Measurements from ENCODE around the gene LENG9. TPM values are rescaled to one million over a fixed set of nuclear protein-coding genes. Genes with fewer than 3 reads are reported as not detected.
"Not testable (repeated sequence)": the region's sequence is repeated elsewhere in the genome, so short reads cannot be mapped to it uniquely, and the experiment has no call there.

The LENG9 gene
- total and polyA plus RNA-seq, 2 experiments from 2014 or later, result 7.6 TPM; not detected in 1

DNA sequence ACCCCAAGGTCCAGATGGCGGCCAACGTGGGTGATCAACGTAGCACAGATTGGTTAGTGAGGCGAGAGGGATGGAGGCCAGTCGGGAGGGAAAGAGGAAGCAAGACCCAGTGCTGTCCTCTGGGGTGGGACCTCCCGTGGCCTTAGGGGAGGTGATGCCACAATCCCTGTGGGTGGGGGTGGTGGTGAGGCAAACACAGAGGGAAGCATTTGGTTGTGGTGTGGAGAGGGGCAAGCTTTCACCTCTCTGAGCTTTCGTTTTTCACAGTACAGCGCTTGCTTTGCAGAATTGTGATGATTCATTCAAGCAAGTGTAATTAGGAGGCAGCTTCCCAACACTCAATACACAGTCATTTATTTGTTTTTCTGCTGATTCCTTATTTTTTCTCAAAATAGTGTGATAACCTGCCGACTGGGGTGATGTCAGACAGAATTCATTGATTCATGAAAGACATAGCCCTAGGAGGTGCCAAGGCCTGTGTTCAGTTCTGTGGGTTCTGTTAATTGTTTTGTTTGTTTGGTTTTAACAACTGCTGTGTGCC is 12.2 kb downstream of the LENG9 start:
- peaks cover 52% of the 10 kb centered on the region for H3K36me3 ChIP-seq
- TF ChIP-seq CTCF (IDR thresholded peaks at IDR 0.05; ENCODE audit: low read depth, low read length), result no peak
- no peaks in the 10 kb centered on the region for H3K9me3 ChIP-seq (ENCODE audit: low read depth)
- DNase-seq (ENCODE audit: low read depth in 1 of 2, low spot score in 1 of 2), result no peak
- H3K27me3 ChIP-seq, result no peaks in the 10 kb centered on the region
- no peak overlapping the region for H3K27ac ChIP-seq
- H3K4me3 ChIP-seq, result no peak overlapping the region
- peaks cover 13% of the 10 kb centered on the region for H3K4me1 ChIP-seq (ENCODE audit: low read depth)

DNA sequence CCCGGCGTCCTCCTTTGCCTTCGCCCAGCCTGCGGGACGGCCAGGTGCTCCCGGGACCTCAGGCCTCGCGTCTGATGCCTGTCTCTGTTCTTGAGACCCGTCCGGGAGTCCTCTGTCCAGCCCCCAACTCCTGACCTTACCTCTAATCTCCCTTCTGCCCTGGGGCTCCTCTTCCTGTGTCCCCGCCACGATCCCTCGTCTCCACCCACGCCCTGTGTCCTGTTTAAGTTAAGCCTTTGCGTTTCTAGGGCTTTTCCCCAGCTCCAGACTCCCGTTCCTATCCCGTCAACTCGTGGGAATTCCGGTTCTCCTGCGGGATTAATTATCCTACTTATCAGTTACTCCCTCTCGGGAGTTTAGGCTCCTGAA is 13.9 kb downstream of the LENG9 start:
- H3K27me3 ChIP-seq, result no peaks in the 10 kb centered on the region
- H3K27ac ChIP-seq, result peak overlapping the region; percentile 86
- TF ChIP-seq CTCF (IDR thresholded peaks at IDR 0.05; ENCODE audit: low read depth, low read length), result no peak
- peaks cover 36% of the 10 kb centered on the region for H3K36me3 ChIP-seq
- peaks cover 13% of the 10 kb centered on the region for H3K4me1 ChIP-seq (ENCODE audit: low read depth)
- DNase-seq (ENCODE audit: low read depth in 1 of 2, low spot score in 1 of 2), result peak in 1 of 2 donors; percentile 39
- peak overlapping the region; percentile 63 for H3K4me3 ChIP-seq
- H3K9me3 ChIP-seq (ENCODE audit: low read depth), result no peaks in the 10 kb centered on the region

GRCh38 chr19:54448774-54449700 is 14.5 kb downstream of the LENG9 start, which contains the start of gene LENG8:
Gene LENG8 (plus strand): TSS chr19:54449199. CDS start chr19:54451345, 2,146 bp downstream.
- peak within 1 kb of the TSS; percentile 86 for H3K27ac ChIP-seq

GRCh38 chr19:54448040-54448773 is 15.4 kb downstream of the LENG9 start:
- Histone ChIP-seq H3K36me3 (peaks cover 21% of the 10 kb centered on the region), H3K4me1 (ENCODE audit: low read depth) (peaks cover 13% of the 10 kb centered on the region), H3K9me3 (ENCODE audit: low read depth) (no peaks in the 10 kb centered on the region), H3K27me3 (no peaks in the 10 kb centered on the region), H3K27ac (peak overlapping the region; percentile 86), H3K4me3 (peak overlapping the region; percentile 63)
- no peak for TF ChIP-seq CTCF (IDR thresholded peaks at IDR 0.05; ENCODE audit: low read depth, low read length)
- DNase-seq (ENCODE audit: low read depth in 1 of 2, low spot score in 1 of 2), result peak; percentile 69 to 72

More at GRCh38 chr19:54448774-54449700, 14.5 kb downstream of the LENG9 start, which contains the start of gene LENG8:
- DNase-seq (ENCODE audit: low read depth in 1 of 2, low spot score in 1 of 2), result peak; percentile 97 to 99
- H3K4me3 ChIP-seq, result peak within 1 kb of the TSS; percentile 63
- no peaks in the 10 kb centered on the region for H3K27me3 ChIP-seq
- TF ChIP-seq CTCF (IDR thresholded peaks at IDR 0.05; ENCODE audit: low read depth, low read length), result no peak
- no peaks in the 10 kb centered on the region for H3K9me3 ChIP-seq (ENCODE audit: low read depth)
- peaks cover 30% of the 10 kb centered on the region for H3K36me3 ChIP-seq
- H3K4me1 ChIP-seq (ENCODE audit: low read depth), result peaks cover 13% of the 10 kb centered on the region

DNA sequence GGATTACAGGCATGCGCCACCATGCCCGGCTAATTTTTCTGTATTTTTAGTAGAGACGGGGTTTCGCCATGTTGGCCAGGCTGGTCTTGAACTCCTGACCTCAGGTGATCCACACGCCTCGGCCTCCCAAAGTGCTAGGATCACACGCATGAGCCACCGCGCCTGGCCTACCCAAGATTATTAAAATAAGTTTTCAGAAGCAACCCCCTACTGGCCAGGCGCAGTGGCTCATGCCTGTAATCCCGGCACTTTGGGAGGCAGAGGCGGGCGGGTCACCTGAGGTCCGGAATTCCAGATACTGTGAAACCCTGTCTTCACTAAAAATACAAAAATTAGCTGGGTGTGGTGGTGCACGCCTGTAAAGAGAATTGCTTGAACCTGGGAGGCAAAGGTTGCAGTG is 17.2 kb downstream of the LENG9 start:
- H3K36me3 ChIP-seq; DNase-seq (ENCODE audit: low read depth in 1 of 2, low spot score in 1 of 2); H3K9me3 ChIP-seq (ENCODE audit: low read depth); H3K4me3 ChIP-seq; H3K27me3 ChIP-seq; H3K27ac ChIP-seq: not testable (repeated sequence)
- peak; percentile 3 for TF ChIP-seq CTCF (IDR thresholded peaks at IDR 0.05; ENCODE audit: low read depth, low read length)
- peaks cover 13% of the 10 kb centered on the region for H3K4me1 ChIP-seq (ENCODE audit: low read depth)
